ENCODE data around the gene INO80C. TPM values are rescaled to one million over a fixed set of nuclear protein-coding genes. Genes with fewer than 3 reads are reported as not detected.

The INO80C gene
- total RNA-seq, 2 donors from 2014 or later, result 11.1 to 13.9 TPM

GRCh38 chr18:35463050-35463449 is 34.7 kb downstream of the INO80C start:
- H3K27me3 ChIP-seq, result no peaks in the 10 kb centered on the region
- no peak for DNase-seq (ENCODE audit: low spot score)

GRCh38 chr18:35460736-35461161 is 37.0 kb downstream of the INO80C start:
- Histone ChIP-seq H3K27ac (no peak overlapping the region), H3K9me3 (no peaks in the 10 kb centered on the region), H3K27me3 (no peaks in the 10 kb centered on the region), H3K4me1 (peaks cover 0 to 23% of the 10 kb centered on the region in 2 donors), H3K4me3 (no peak overlapping the region), H3K36me3 (no peaks in the 10 kb centered on the region)
- DNase-seq (ENCODE audit: low spot score), result no peak
- no peak for TF ChIP-seq CTCF (IDR thresholded peaks at IDR 0.05)

More at GRCh38 chr18:35463050-35463449, 34.7 kb downstream of the INO80C start:
- no peaks in the 10 kb centered on the region for H3K36me3 ChIP-seq
- no peaks in the 10 kb centered on the region for H3K9me3 ChIP-seq
- peak overlapping the region in 1 of 2 donors; percentile 47 for H3K27ac ChIP-seq
- peaks cover 0 to 40% of the 10 kb centered on the region in 2 donors for H3K4me1 ChIP-seq
- H3K4me3 ChIP-seq, result no peak overlapping the region
- TF ChIP-seq CTCF (IDR thresholded peaks at IDR 0.05), result no peak

GRCh38 chr18:35459997-35460396 is 37.8 kb downstream of the INO80C start:
- no peak for DNase-seq (ENCODE audit: low spot score)
- Histone ChIP-seq H3K9me3 (no peaks in the 10 kb centered on the region), H3K4me3 (no peak overlapping the region), H3K4me1 (peaks cover 0 to 23% of the 10 kb centered on the region in 2 donors), H3K36me3 (no peaks in the 10 kb centered on the region), H3K27me3 (no peaks in the 10 kb centered on the region), H3K27ac (peak overlapping the region; percentile 3 to 65)
- no peak for TF ChIP-seq CTCF (IDR thresholded peaks at IDR 0.05)

- peak overlapping the region; percentile 3 to 65 for H3K27ac ChIP-seq
These were observed 38.9 kb downstream of the INO80C start for GRCh38 chr18:35458677-35459441.

GRCh38 chr18:35458271-35458670 is 39.5 kb downstream of the INO80C start:
- no peak for DNase-seq (ENCODE audit: low spot score)
- TF ChIP-seq CTCF (IDR thresholded peaks at IDR 0.05), result no peak

More at GRCh38 chr18:35458677-35459441, 38.9 kb downstream of the INO80C start:
- TF ChIP-seq CTCF (IDR thresholded peaks at IDR 0.05), result no peak
- peak; percentile 83 for DNase-seq (ENCODE audit: low spot score)
- Histone ChIP-seq H3K9me3 (no peaks in the 10 kb centered on the region), H3K4me1 (peaks cover 0 to 23% of the 10 kb centered on the region in 2 donors), H3K4me3 (no peak overlapping the region), H3K36me3 (no peaks in the 10 kb centered on the region), H3K27me3 (no peaks in the 10 kb centered on the region)

More at GRCh38 chr18:35458271-35458670, 39.5 kb downstream of the INO80C start:
- no peak overlapping the region for H3K4me3 ChIP-seq
- H3K27ac ChIP-seq, result peak overlapping the region in 1 of 2 donors; percentile 45
- no peaks in the 10 kb centered on the region for H3K9me3 ChIP-seq
- H3K4me1 ChIP-seq, result peaks cover 0 to 23% of the 10 kb centered on the region in 2 donors
- H3K36me3 ChIP-seq, result no peaks in the 10 kb centered on the region
- no peaks in the 10 kb centered on the region for H3K27me3 ChIP-seq
